DND-41 (cell line): ENCODE data around the gene TYRO3.

ENCODE experiments used
- ATAC-seq: fragments of 200-7000 bp; cut with Tn5 transposase; 3 replicates; pipeline ENCODE4 v1.9.1; 2021; ENCODE audit warnings: low read depth; ENCODE audit not compliant: insufficient read depth
- DNase-seq: peaks from one replicate; pipeline ENCODE4 v3.0.0-alpha.2; 2020
- H2AFZ ChIP-seq: 2 replicates; pipeline ENCODE4 v1.6.0; 2012; ENCODE audit warnings: low read depth, low read length
- H3K27ac ChIP-seq: 2 replicates; pipeline ENCODE4 v1.5.1; 2012; ENCODE audit warnings: low read length, inconsistent platforms
- H3K27me3 ChIP-seq: fragments of 200-600 bp; sonication (generic); 2 replicates; pipeline ENCODE4 v1.6.0; 2012; ENCODE audit warnings: low read length, mild to moderate bottlenecking, inconsistent platforms; ENCODE audit not compliant: insufficient read depth, poor library complexity
- H3K36me3 ChIP-seq: 2 replicates; pipeline ENCODE4 v1.5.1; 2012; ENCODE audit warnings: low read length, inconsistent platforms; ENCODE audit not compliant: insufficient read depth
- H3K4me1 ChIP-seq: 2 replicates; pipeline ENCODE4 v1.5.1; 2012; ENCODE audit warnings: mild to moderate bottlenecking, low read length; ENCODE audit not compliant: insufficient read depth
- H3K4me2 ChIP-seq: 2 replicates; pipeline ENCODE4 v1.6.0; 2012; ENCODE audit warnings: mild to moderate bottlenecking, moderate library complexity, low read length, inconsistent platforms; ENCODE audit not compliant: insufficient read depth
- H3K4me3 ChIP-seq, 2 experiments: fragments of 200-600 bp in 1 of 2; shearing (Covaris generic) in 1 of 2; 2 replicates each; pipeline ENCODE4 v1.5.1; 2012 to 2016; ENCODE audit warnings: inconsistent platforms in 2 of 2, low read length in 2 of 2, mild to moderate bottlenecking in 2 of 2, low read depth in 1 of 2, moderate library complexity in 1 of 2
- H3K79me2 ChIP-seq: 2 replicates; pipeline ENCODE4 v1.6.0; 2012; ENCODE audit warnings: low read length, inconsistent platforms; ENCODE audit not compliant: insufficient read depth
- H3K9ac ChIP-seq: 2 replicates; pipeline ENCODE4 v1.6.0; 2012; ENCODE audit warnings: low read depth, mild to moderate bottlenecking, inconsistent platforms, low read length, moderate library complexity
- H3K9me3 ChIP-seq: 2 replicates; pipeline ENCODE4 v1.5.1; 2012; ENCODE audit warnings: low read length, moderate library complexity, mild to moderate bottlenecking, inconsistent platforms; ENCODE audit not compliant: insufficient read depth, severe bottlenecking
- H4K20me1 ChIP-seq: 2 replicates; pipeline ENCODE4 v1.6.0; 2012; ENCODE audit warnings: low read length; ENCODE audit not compliant: insufficient read depth
- CTCF ChIP-seq: IDR thresholded peaks from 2 replicates; pipeline ENCODE4 v1.5.1; 2012; ENCODE audit warnings: borderline replicate concordance, low read length, moderate library complexity, mild to moderate bottlenecking; ENCODE audit not compliant: poor library complexity, severe bottlenecking; ENCODE audit errors: extremely low read depth
- EZH2 ChIP-seq: IDR thresholded peaks from 3 replicates; pipeline ENCODE4 v1.6.1; 2012; ENCODE audit warnings: borderline replicate concordance, low read depth, mild to moderate bottlenecking, moderate library complexity, low read length, inconsistent platforms; ENCODE audit not compliant: severe bottlenecking

The TYRO3 gene

GRCh38 chr15:41575282-41575681, 16.3 kb downstream of the TYRO3 start:
- H3K4me2 ChIP-seq, result no peak overlapping the region
- H3K4me3 ChIP-seq, result no peak overlapping the region
- ATAC-seq (no peak), DNase-seq (no peak)
- no peak overlapping the region for H3K27ac ChIP-seq
- H3K79me2 ChIP-seq, result no peaks in the 10 kb centered on the region
- no peak for TF ChIP-seq CTCF
- no peak for TF ChIP-seq EZH2
- no peaks in the 10 kb centered on the region for H3K4me1 ChIP-seq
- H3K9ac ChIP-seq, result no peak overlapping the region
- no peaks in the 10 kb centered on the region for H3K27me3 ChIP-seq
- no peak overlapping the region for H2AFZ ChIP-seq
- H3K36me3 ChIP-seq, result peaks cover 60% of the 10 kb centered on the region
- H3K9me3 ChIP-seq, result no peaks in the 10 kb centered on the region
- H4K20me1 ChIP-seq, result no peaks in the 10 kb centered on the region

- Histone ChIP-seq H3K79me2 (no peaks in the 10 kb centered on the region), H3K27ac (no peak overlapping the region), H3K9ac (no peak overlapping the region), H3K9me3 (no peaks in the 10 kb centered on the region), H3K36me3 (peaks cover 33% of the 10 kb centered on the region), H2AFZ (no peak overlapping the region), H3K4me1 (no peaks in the 10 kb centered on the region), H3K27me3 (no peaks in the 10 kb centered on the region), H3K4me3 (no peak overlapping the region), H4K20me1 (no peaks in the 10 kb centered on the region), H3K4me2 (no peak overlapping the region)
- no peak for ATAC-seq
- TF ChIP-seq CTCF (no peak), EZH2 (no peak)
- DNase-seq, result no peak
Observed at GRCh38 chr15:41577863-41578735, 19.1 kb downstream of the TYRO3 start.

- peaks cover 26% of the 10 kb centered on the region for H3K36me3 ChIP-seq
- no peak for DNase-seq
- TF ChIP-seq CTCF (no peak), EZH2 (no peak)
- no peak overlapping the region for H3K4me3 ChIP-seq
- ATAC-seq, result no peak
- no peaks in the 10 kb centered on the region for H3K27me3 ChIP-seq
- H3K27ac ChIP-seq, result no peak overlapping the region
- H3K9me3 ChIP-seq, result no peaks in the 10 kb centered on the region
- no peak overlapping the region for H3K4me2 ChIP-seq
- no peaks in the 10 kb centered on the region for H4K20me1 ChIP-seq
- no peaks in the 10 kb centered on the region for H3K4me1 ChIP-seq
- H3K9ac ChIP-seq, result no peak overlapping the region
- H2AFZ ChIP-seq, result no peak overlapping the region
- no peaks in the 10 kb centered on the region for H3K79me2 ChIP-seq
Observed at GRCh38 chr15:41578736-41579383, 19.8 kb downstream of the TYRO3 start.
